WTC11 (cell line): ENCODE data around the gene OR13F1. TPM values are rescaled to one million over a fixed set of nuclear protein-coding genes. Genes with fewer than 3 reads are reported as not detected.

Experiments used
- ATAC-seq: fragments of 200-7000 bp; cut with Tn5 transposase; 2 replicates; pipeline ENCODE4 v1.10.0; 2021; ENCODE audit warnings: mild to moderate bottlenecking, moderate library complexity
- CTCF ChIA-PET: fragments of 300-600 bp; sonication (Branson Sonifier 250); formaldehyde crosslinking; loops from one replicate; lab custom pipeline; 2021; ENCODE audit warnings: antibody characterized with exemption; lab: Charles Lee
- POLR2A ChIA-PET: fragments of 350-600 bp; sonication (Branson Sonifier 250); formaldehyde crosslinking; loops from one replicate; lab custom pipeline; 2021; ENCODE audit warnings: antibody characterized with exemption; lab: Charles Lee
- DNase-seq: peaks from one replicate; pipeline ENCODE4 v3.0.0; 2021; ENCODE audit warnings: low spot score
- H3K27ac Mint-ChIP-seq: 2 replicates; pipeline ENCODE4 v1.8.0; 2021; ENCODE audit warnings: mixed read lengths
- H3K27me3 Mint-ChIP-seq: 2 replicates; pipeline ENCODE4 v1.8.0; 2021; ENCODE audit warnings: low read depth, mild to moderate bottlenecking, moderate library complexity, mixed read lengths
- H3K36me3 Mint-ChIP-seq: 2 replicates; pipeline ENCODE4 v1.8.0; 2021; ENCODE audit warnings: mixed read lengths
- H3K4me1 Mint-ChIP-seq: 2 replicates; pipeline ENCODE4 v1.8.0; 2022; ENCODE audit warnings: mixed read lengths
- H3K4me3 Mint-ChIP-seq: 2 replicates; pipeline ENCODE4 v1.8.0; 2021; ENCODE audit warnings: mild to moderate bottlenecking, moderate library complexity, mixed read lengths
- H3K9me3 Mint-ChIP-seq: 2 replicates; pipeline ENCODE4 v1.8.0; 2021; ENCODE audit warnings: mixed read lengths
- CBFB ChIP-seq: sonication (generic); formaldehyde crosslinking; IDR thresholded peaks from 2 replicates; pipeline ENCODE4 v1.8.1; 2022; ENCODE audit warnings: mild to moderate bottlenecking, low read depth, missing genetic modification reagents
- EMX1 ChIP-seq: fragments of 250-450 bp; sonication (Bioruptor Pico); IDR thresholded peaks from 2 replicates; pipeline ENCODE4 v1.8.0; 2021; ENCODE audit warnings: mild to moderate bottlenecking
- ETV6 ChIP-seq: sonication (generic); formaldehyde crosslinking; IDR thresholded peaks from 2 replicates; pipeline ENCODE4 v1.8.1; 2022; ENCODE audit warnings: mild to moderate bottlenecking, missing genetic modification reagents
- FOXJ3 ChIP-seq: sonication (generic); formaldehyde crosslinking; IDR thresholded peaks from 2 replicates; pipeline ENCODE4 v1.9.0; 2021; ENCODE audit warnings: missing genetic modification reagents, mild to moderate bottlenecking, borderline replicate concordance
- JAZF1 ChIP-seq: fragments of 250-450 bp; sonication (Bioruptor Pico); IDR thresholded peaks from 2 replicates; pipeline ENCODE4 v1.9.0; 2021; ENCODE audit warnings: moderate library complexity, mild to moderate bottlenecking, inconsistent platforms
- NFATC4 ChIP-seq: fragments of 250-450 bp; sonication (Bioruptor Pico); IDR thresholded peaks from 2 replicates; pipeline ENCODE4 v1.9.0; 2021; ENCODE audit warnings: mild to moderate bottlenecking
- NFE2L1 ChIP-seq: sonication (generic); formaldehyde crosslinking; IDR thresholded peaks from 2 replicates; pipeline ENCODE4 v1.8.1; 2023; ENCODE audit warnings: missing genetic modification reagents
- NR1H2 ChIP-seq: sonication (generic); formaldehyde crosslinking; IDR thresholded peaks from 2 replicates; pipeline ENCODE4 v1.9.0; 2021; ENCODE audit warnings: mild to moderate bottlenecking, moderate library complexity, missing genetic modification reagents
- NR2C2 ChIP-seq: sonication (generic); formaldehyde crosslinking; IDR thresholded peaks from 2 replicates; pipeline ENCODE4 v1.8.0; 2022; ENCODE audit warnings: mild to moderate bottlenecking, missing genetic modification reagents
- NR3C1 ChIP-seq: sonication (generic); formaldehyde crosslinking; conservative IDR thresholded peaks from 2 replicates; pipeline ENCODE4 v1.8.1; 2023; ENCODE audit warnings: low read depth, mild to moderate bottlenecking, missing genetic modification reagents
- OVOL2 ChIP-seq: fragments of 250-450 bp; sonication (Bioruptor Pico); IDR thresholded peaks from 2 replicates; pipeline ENCODE4 v1.9.0; 2021; ENCODE audit warnings: mild to moderate bottlenecking, borderline replicate concordance
- PRRX2 ChIP-seq: fragments of 250-450 bp; sonication (Bioruptor Pico); IDR thresholded peaks from 2 replicates; pipeline ENCODE4 v1.8.0; 2021; ENCODE audit warnings: mild to moderate bottlenecking
- SP1 ChIP-seq: sonication (generic); formaldehyde crosslinking; conservative IDR thresholded peaks from 2 replicates; pipeline ENCODE4 v1.8.1; 2022; ENCODE audit warnings: missing genetic modification reagents
- ZNF219 ChIP-seq: sonication (generic); formaldehyde crosslinking; IDR thresholded peaks from 2 replicates; pipeline ENCODE4 v1.8.0; 2023; ENCODE audit warnings: missing genetic modification reagents, mild to moderate bottlenecking, borderline replicate concordance
- ZNF232 ChIP-seq: sonication (generic); formaldehyde crosslinking; IDR thresholded peaks from 2 replicates; pipeline ENCODE4 v1.8.0; 2022; ENCODE audit warnings: mild to moderate bottlenecking, missing genetic modification reagents
- ZNF263 ChIP-seq: sonication (generic); formaldehyde crosslinking; IDR thresholded peaks from 2 replicates; pipeline ENCODE4 v1.8.1; 2022; ENCODE audit warnings: low read depth, mild to moderate bottlenecking, moderate library complexity, missing genetic modification reagents
- total RNA-seq: library from RNA; stranded (reverse); gene quantifications from 3 replicates; pipeline ENCODE4 v1.2.3, GENCODE V29; 2021
- TF ChIP-seq, protein P1 (sequence below): sonication (generic); formaldehyde crosslinking; IDR thresholded peaks from 2 replicates; pipeline ENCODE4 v1.8.0; 2022; ENCODE audit warnings: mild to moderate bottlenecking, missing genetic modification reagents
- TF ChIP-seq, protein P2 (sequence below): sonication (generic); formaldehyde crosslinking; IDR thresholded peaks from 2 replicates; pipeline ENCODE4 v1.8.1; 2023; ENCODE audit warnings: mild to moderate bottlenecking, moderate library complexity, missing genetic modification reagents
- TF ChIP-seq, protein P3 (sequence below): sonication (generic); formaldehyde crosslinking; conservative IDR thresholded peaks from 2 replicates; pipeline ENCODE4 v1.8.1; 2023; ENCODE audit warnings: mild to moderate bottlenecking, low read depth, missing genetic modification reagents, moderate library complexity
- TF ChIP-seq, protein P4 (sequence below): fragments of 250-450 bp; sonication (Bioruptor Pico); IDR thresholded peaks from 2 replicates; pipeline ENCODE4 v1.9.0; 2021; ENCODE audit warnings: mild to moderate bottlenecking
- TF ChIP-seq, protein P5 (sequence below): fragments of 250-450 bp; sonication (Bioruptor Pico); IDR thresholded peaks from 2 replicates; pipeline ENCODE4 v1.9.0; 2021; ENCODE audit warnings: moderate library complexity, mild to moderate bottlenecking, inconsistent platforms, borderline replicate concordance
- TF ChIP-seq, protein P6 (sequence below): fragments of 200-600 bp; IDR thresholded peaks from 2 replicates; pipeline ENCODE4 v1.8.0; 2022; ENCODE audit warnings: antibody characterized with exemption

The OR13F1 gene
- total RNA-seq, 1 experiment from 2014 or later = not detected

DNA sequence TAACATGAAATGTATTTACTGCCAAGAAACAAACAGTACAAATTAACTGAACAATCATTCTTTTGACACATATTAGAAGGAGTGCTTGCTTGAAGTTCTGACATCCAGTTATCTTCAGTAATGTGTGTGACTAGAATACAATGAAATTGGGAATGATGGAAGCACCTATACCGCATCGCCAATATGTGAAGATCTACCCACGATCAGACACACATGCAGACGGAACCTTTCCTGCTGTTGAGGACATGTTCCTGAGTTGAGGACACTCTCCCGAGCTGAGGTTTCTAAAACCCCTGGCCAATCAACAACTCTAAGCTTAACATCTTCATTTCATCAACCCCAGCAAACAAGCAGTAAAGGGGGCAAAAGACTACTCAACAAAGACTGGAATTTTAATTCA is 32.7 kb downstream of the OR13F1 start, which contains the start of gene OR13C3:
Gene OR13C3, minus strand, starts transcription at position 101 of the 400 bp plus-strand sequence. CDS start 133 bp downstream, outside the sequence.
- ATAC-seq = no peak
- Mint-ChIP-seq H3K27me3 (no peaks in the 10 kb centered on the region), H3K4me1 (peaks cover 12% of the 10 kb centered on the region), H3K36me3 (no peaks in the 10 kb centered on the region), H3K27ac (no peak within 1 kb of the TSS), H3K4me3 (no peak within 1 kb of the TSS), H3K9me3 (no peaks in the 10 kb centered on the region)
- CTCF ChIA-PET = no interaction called here
- no peak for DNase-seq
- no peak for TF ChIP-seq NR1H2
- TF ChIP-seq CBFB (CRISPR knock-in tag) = no peak
- TF ChIP-seq ETV6 (CRISPR knock-in tag) = no peak
- TF ChIP-seq JAZF1 (CRISPR knock-in tag) = no peak
- POLR2A ChIA-PET = no interaction called here

DNA sequence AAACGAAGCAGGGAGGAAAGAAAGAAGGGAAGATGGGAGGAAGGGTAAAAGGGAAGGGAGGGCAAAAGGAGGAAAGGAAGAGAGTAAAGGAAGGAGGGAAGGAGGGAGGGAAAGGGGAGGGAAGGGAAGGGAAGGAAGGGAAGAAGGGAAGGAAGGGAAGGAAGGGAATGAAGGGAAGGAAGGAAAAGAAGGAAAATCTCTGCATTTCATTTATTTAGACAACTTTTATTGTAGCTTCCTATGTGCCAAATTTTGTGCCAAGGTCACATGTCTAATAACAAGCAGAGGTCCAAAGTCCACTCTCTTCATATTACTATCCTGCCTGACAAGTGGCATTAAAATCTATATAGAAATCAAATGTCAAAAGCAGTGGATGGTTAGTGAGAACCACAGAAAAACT is 35.2 kb downstream of the OR13F1 start:
- H3K36me3 Mint-ChIP-seq = no peaks in the 10 kb centered on the region
- DNase-seq = no peak
- H3K27me3 Mint-ChIP-seq = no peaks in the 10 kb centered on the region
- no peaks in the 10 kb centered on the region; the same call in 1 of the 2 replicates for H3K4me1 Mint-ChIP-seq
- no peaks in the 10 kb centered on the region for H3K9me3 Mint-ChIP-seq
- no peak for ATAC-seq
- H3K27ac Mint-ChIP-seq = no peak overlapping the region
- no peak overlapping the region for H3K4me3 Mint-ChIP-seq
- ChIA-PET CTCF (no interaction called here), POLR2A (no interaction called here)
- TF ChIP-seq ZNF263 = no peak

DNA sequence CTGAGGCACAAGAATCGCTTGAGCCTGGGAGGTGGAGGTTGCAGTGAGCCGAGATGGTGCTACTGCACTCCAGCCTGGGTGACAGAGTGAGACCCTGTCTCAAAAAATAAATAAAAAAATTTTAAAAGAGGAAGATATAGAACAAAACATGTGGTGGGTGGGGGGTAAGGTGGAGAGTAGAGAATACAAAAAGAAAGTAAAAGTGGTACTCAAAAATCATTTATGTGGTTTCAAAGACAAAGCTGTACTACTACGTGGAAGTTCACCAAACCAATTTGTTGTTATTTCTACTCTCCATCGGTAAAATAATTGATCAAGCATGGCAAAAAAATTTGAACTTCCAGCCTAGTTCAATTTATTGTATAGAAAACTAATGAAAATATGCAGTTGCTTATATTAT is 40.6 kb downstream of the OR13F1 start:
- ATAC-seq (no peak), DNase-seq (no peak)
- Mint-ChIP-seq H3K9me3 (peaks cover 3% of the 10 kb centered on the region; the same call in 1 of the 2 replicates), H3K27me3 (no peaks in the 10 kb centered on the region), H3K4me3 (no peak overlapping the region), H3K36me3 (no peaks in the 10 kb centered on the region), H3K27ac (no peak overlapping the region), H3K4me1 (no peaks in the 10 kb centered on the region; the same call in 1 of the 2 replicates)
- ChIA-PET CTCF (no interaction called here), POLR2A (interaction anchor here (0.6 kb wide), 1 partner anchor 197 kb away, joined by 6 read pairs; no protein-coding TSS in a partner anchor)
- TF ChIP-seq ZNF232 (CRISPR knock-in tag) (no peak), OVOL2 (CRISPR knock-in tag) (no peak), ZNF219 (CRISPR knock-in tag) (no peak), PRRX2 (CRISPR knock-in tag) (no peak), JAZF1 (CRISPR knock-in tag) (no peak), NFE2L1 (CRISPR knock-in tag) (no peak), NR3C1 (CRISPR knock-in tag) (no peak), NFATC4 (CRISPR knock-in tag) (no peak), EMX1 (CRISPR knock-in tag) (no peak), SP1 (CRISPR knock-in tag) (no peak), FOXJ3 (CRISPR knock-in tag) (no peak), NR2C2 (CRISPR knock-in tag) (no peak)
- TF ChIP-seq, protein P1, sequence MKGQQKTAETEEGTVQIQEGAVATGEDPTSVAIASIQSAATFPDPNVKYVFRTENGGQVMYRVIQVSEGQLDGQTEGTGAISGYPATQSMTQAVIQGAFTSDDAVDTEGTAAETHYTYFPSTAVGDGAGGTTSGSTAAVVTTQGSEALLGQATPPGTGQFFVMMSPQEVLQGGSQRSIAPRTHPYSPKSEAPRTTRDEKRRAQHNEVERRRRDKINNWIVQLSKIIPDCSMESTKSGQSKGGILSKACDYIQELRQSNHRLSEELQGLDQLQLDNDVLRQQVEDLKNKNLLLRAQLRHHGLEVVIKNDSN (CRISPR knock-in tag) = no peak
- TF ChIP-seq, protein P2, sequence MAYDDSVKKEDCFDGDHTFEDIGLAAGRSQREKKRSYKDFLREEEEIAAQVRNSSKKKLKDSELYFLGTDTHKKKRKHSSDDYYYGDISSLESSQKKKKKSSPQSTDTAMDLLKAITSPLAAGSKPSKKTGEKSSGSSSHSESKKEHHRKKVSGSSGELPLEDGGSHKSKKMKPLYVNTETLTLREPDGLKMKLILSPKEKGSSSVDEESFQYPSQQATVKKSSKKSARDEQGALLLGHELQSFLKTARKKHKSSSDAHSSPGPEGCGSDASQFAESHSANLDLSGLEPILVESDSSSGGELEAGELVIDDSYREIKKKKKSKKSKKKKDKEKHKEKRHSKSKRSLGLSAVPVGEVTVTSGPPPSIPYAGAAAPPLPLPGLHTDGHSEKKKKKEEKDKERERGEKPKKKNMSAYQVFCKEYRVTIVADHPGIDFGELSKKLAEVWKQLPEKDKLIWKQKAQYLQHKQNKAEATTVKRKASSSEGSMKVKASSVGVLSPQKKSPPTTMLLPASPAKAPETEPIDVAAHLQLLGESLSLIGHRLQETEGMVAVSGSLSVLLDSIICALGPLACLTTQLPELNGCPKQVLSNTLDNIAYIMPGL (CRISPR knock-in tag) = no peak
- TF ChIP-seq, protein P3, sequence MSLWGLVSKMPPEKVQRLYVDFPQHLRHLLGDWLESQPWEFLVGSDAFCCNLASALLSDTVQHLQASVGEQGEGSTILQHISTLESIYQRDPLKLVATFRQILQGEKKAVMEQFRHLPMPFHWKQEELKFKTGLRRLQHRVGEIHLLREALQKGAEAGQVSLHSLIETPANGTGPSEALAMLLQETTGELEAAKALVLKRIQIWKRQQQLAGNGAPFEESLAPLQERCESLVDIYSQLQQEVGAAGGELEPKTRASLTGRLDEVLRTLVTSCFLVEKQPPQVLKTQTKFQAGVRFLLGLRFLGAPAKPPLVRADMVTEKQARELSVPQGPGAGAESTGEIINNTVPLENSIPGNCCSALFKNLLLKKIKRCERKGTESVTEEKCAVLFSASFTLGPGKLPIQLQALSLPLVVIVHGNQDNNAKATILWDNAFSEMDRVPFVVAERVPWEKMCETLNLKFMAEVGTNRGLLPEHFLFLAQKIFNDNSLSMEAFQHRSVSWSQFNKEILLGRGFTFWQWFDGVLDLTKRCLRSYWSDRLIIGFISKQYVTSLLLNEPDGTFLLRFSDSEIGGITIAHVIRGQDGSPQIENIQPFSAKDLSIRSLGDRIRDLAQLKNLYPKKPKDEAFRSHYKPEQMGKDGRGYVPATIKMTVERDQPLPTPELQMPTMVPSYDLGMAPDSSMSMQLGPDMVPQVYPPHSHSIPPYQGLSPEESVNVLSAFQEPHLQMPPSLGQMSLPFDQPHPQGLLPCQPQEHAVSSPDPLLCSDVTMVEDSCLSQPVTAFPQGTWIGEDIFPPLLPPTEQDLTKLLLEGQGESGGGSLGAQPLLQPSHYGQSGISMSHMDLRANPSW (CRISPR knock-in tag) = no peak
- TF ChIP-seq, protein P4, sequence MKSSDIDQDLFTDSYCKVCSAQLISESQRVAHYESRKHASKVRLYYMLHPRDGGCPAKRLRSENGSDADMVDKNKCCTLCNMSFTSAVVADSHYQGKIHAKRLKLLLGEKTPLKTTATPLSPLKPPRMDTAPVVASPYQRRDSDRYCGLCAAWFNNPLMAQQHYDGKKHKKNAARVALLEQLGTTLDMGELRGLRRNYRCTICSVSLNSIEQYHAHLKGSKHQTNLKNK = no peak
- TF ChIP-seq, protein P5, sequence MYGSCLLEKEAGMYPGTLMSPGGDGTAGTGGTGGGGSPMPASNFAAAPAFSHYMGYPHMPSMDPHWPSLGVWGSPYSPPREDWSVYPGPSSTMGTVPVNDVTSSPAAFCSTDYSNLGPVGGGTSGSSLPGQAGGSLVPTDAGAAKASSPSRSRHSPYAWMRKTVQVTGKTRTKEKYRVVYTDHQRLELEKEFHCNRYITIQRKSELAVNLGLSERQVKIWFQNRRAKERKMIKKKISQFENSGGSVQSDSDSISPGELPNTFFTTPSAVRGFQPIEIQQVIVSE (CRISPR knock-in tag) = no peak
- TF ChIP-seq, protein P6, sequence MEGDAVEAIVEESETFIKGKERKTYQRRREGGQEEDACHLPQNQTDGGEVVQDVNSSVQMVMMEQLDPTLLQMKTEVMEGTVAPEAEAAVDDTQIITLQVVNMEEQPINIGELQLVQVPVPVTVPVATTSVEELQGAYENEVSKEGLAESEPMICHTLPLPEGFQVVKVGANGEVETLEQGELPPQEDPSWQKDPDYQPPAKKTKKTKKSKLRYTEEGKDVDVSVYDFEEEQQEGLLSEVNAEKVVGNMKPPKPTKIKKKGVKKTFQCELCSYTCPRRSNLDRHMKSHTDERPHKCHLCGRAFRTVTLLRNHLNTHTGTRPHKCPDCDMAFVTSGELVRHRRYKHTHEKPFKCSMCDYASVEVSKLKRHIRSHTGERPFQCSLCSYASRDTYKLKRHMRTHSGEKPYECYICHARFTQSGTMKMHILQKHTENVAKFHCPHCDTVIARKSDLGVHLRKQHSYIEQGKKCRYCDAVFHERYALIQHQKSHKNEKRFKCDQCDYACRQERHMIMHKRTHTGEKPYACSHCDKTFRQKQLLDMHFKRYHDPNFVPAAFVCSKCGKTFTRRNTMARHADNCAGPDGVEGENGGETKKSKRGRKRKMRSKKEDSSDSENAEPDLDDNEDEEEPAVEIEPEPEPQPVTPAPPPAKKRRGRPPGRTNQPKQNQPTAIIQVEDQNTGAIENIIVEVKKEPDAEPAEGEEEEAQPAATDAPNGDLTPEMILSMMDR = no peak
